GM12878 (cell line): ENCODE data around the gene SMOC2. TPM values are rescaled to one million over a fixed set of nuclear protein-coding genes. Genes with fewer than 3 reads are reported as not detected.

Experiments
- ATAC-seq: fragments of 200-7000 bp; cut with Tn5 transposase; 3 replicates; pipeline ENCODE4 v1.9.1; 2020; ENCODE audit warnings: mild to moderate bottlenecking, moderate library complexity
- BruUV-seq: library from RNA; stranded (reverse); fragments of 400-500 nt; replicated peaks from 2 replicates; lab custom pipeline; 2021; lab: Mats Ljungman, UMichigan
- CTCF ChIA-PET: fragments of 300-600 bp; sonication (Branson Sonifier 250); formaldehyde crosslinking; extraction: SDS; loops from one replicate; lab custom pipeline; 2021; ENCODE audit warnings: inconsistent platforms; lab: Yijun Ruan, JAX
- POLR2A ChIA-PET: fragments of 350-600 bp; formaldehyde crosslinking; extraction: SDS; loops from one replicate; lab custom pipeline; 2021; ENCODE audit warnings: inconsistent platforms; lab: Charles Lee
- RAD21 ChIA-PET: fragments of 300-600 bp; sonication (Branson Sonifier 250); formaldehyde crosslinking; loops from one replicate; lab custom pipeline; 2023; ENCODE audit warnings: antibody characterized with exemption; ENCODE audit not compliant: unreplicated experiment; lab: Charles Lee
- SMC1A ChIA-PET: fragments of 300-600 bp; sonication (Branson Sonifier 250); formaldehyde crosslinking; loops from one replicate; lab custom pipeline; 2023; ENCODE audit not compliant: unreplicated experiment, uncharacterized antibody; lab: Charles Lee
- DNase-seq: peaks from one replicate; pipeline ENCODE4 v3.0.0-alpha.2; 2011; ENCODE audit warnings: low read depth, low spot score
- FAIRE-seq: peaks from 3 replicates; lab custom pipeline; 2011; peaks lifted over from hg19 to GRCh38; lab: Jason Lieb, UNC
- H2AFZ ChIP-seq: 2 replicates; pipeline ENCODE4 v1.6.0; 2011; ENCODE audit warnings: low read depth, low read length, control low read depth; ENCODE audit not compliant: control insufficient read depth
- H3K27ac ChIP-seq: 2 replicates; pipeline ENCODE4 v1.5.1; 2011; ENCODE audit warnings: control low read depth; ENCODE audit not compliant: control insufficient read depth, insufficient read depth
- H3K27me3 ChIP-seq, 2 experiments: replicated peaks in 1 of 2; 2 replicates each; pipeline versions ENCODE4 v1.6.0 to v1.6.1; 2011; ENCODE audit warnings: low read length in 1 of 2; ENCODE audit not compliant: control insufficient read depth in 2 of 2, insufficient read depth in 2 of 2
- H3K36me3 ChIP-seq, 2 experiments: 2 replicates each; pipeline ENCODE4 v1.5.1; 2011; ENCODE audit warnings: low read length in 1 of 2; ENCODE audit not compliant: control insufficient read depth in 2 of 2, insufficient read depth in 2 of 2
- H3K4me1 ChIP-seq: 2 replicates; pipeline ENCODE4 v1.6.1; 2011; ENCODE audit warnings: mild to moderate bottlenecking, low read length, moderate library complexity, mixed read lengths; ENCODE audit not compliant: control insufficient read depth, insufficient read depth
- H3K4me2 ChIP-seq: 2 replicates; pipeline ENCODE4 v1.6.0; 2011; ENCODE audit warnings: control low read depth; ENCODE audit not compliant: control insufficient read depth, insufficient read depth
- H3K4me3 ChIP-seq: fragments of 200-600 bp; sonication (generic); 2 replicates; pipeline ENCODE4 v1.5.1; 2016
- H3K79me2 ChIP-seq: 2 replicates; pipeline ENCODE4 v1.6.0; 2011; ENCODE audit warnings: low read length; ENCODE audit not compliant: control insufficient read depth, insufficient read depth
- H3K9ac ChIP-seq: 2 replicates; pipeline ENCODE4 v1.8.0; 2011; ENCODE audit warnings: low read length, control low read depth, mixed read lengths; ENCODE audit not compliant: control insufficient read depth, insufficient read depth
- H3K9me3 ChIP-seq: replicated peaks from 3 replicates; pipeline ENCODE4 v1.5.1; 2011; ENCODE audit warnings: mild to moderate bottlenecking, low read length; ENCODE audit not compliant: control insufficient read depth, insufficient read depth
- H4K20me1 ChIP-seq: 2 replicates; pipeline ENCODE4 v1.6.0; 2011; ENCODE audit not compliant: control insufficient read depth, insufficient read depth
- BACH1 ChIP-seq: fragments of 450-650 bp; IDR thresholded peaks from 2 replicates; pipeline ENCODE4 v1.6.1; 2017; ENCODE audit warnings: mild to moderate bottlenecking, borderline replicate concordance
- BMI1 ChIP-seq: fragments of 450-650 bp; IDR thresholded peaks from 2 replicates; pipeline ENCODE4 v1.6.1; 2016; ENCODE audit warnings: mild to moderate bottlenecking, moderate library complexity, borderline replicate concordance
- CBX5 ChIP-seq: sonication (generic); IDR thresholded peaks from 2 replicates; pipeline ENCODE4 v1.6.1; 2016; ENCODE audit warnings: low read depth, moderate library complexity, mild to moderate bottlenecking, inconsistent platforms
- CTCF ChIP-seq, 3 experiments: IDR thresholded peaks in 2 of 3; conservative IDR thresholded peaks in 1 of 3; 2 replicates each; pipeline ENCODE4 v1.5.1; 2011; ENCODE audit warnings: low read depth in 3 of 3, low read length in 3 of 3, mild to moderate bottlenecking in 3 of 3, control low read depth in 2 of 3, moderate library complexity in 2 of 3, inconsistent platforms in 1 of 3, mixed read lengths in 1 of 3; ENCODE audit not compliant: control insufficient read depth in 2 of 3, insufficient read depth in 1 of 3; ENCODE audit errors: extremely low read depth in 1 of 3
- EGR1 ChIP-seq, 2 experiments: IDR thresholded peaks; 1 replicate in 1 of 2; 2 replicates in 1 of 2; pipeline ENCODE4 v1.6.1; 2011 to 2012; ENCODE audit warnings: low read depth in 2 of 2, low read length in 2 of 2, borderline replicate concordance in 1 of 2, mild to moderate bottlenecking in 1 of 2, moderate library complexity in 1 of 2
- HSF1 ChIP-seq: fragments of 150-350 bp; IDR thresholded peaks from 2 replicates; pipeline ENCODE4 v1.6.1; 2014; ENCODE audit warnings: mild to moderate bottlenecking, low read depth, low read length
- MXI1 ChIP-seq: fragments of 150-350 bp; IDR thresholded peaks from 2 replicates; pipeline ENCODE4 v1.6.1; 2011; ENCODE audit warnings: low read depth, mild to moderate bottlenecking, inconsistent platforms, low read length, improper control_type of control experiment
- SMAD1 ChIP-seq: fragments of 450-650 bp; IDR thresholded peaks from 2 replicates; pipeline ENCODE4 v1.6.1; 2018; ENCODE audit warnings: mild to moderate bottlenecking, low read depth; ENCODE audit not compliant: partially characterized antibody
- STAT1 ChIP-seq: fragments of 450-650 bp; conservative IDR thresholded peaks from 2 replicates; pipeline ENCODE4 v1.6.1; 2014; ENCODE audit warnings: antibody characterized with exemption, mild to moderate bottlenecking
- STAT3 ChIP-seq: IDR thresholded peaks from 2 replicates; pipeline ENCODE4 v1.6.1; 2011; ENCODE audit warnings: low read depth, low read length, improper control_type of control experiment
- TCF7 ChIP-seq: IDR thresholded peaks from 2 replicates; pipeline ENCODE4 v1.6.1; 2014; ENCODE audit warnings: antibody characterized with exemption, borderline replicate concordance
- WGBS: methylation state at CpG from one replicate; pipeline ENCODE4 v1.1.6; 2016; ENCODE audit warnings: low lambda C conversion rate; ENCODE audit not compliant: insufficient replicate concordance, insufficient coverage; ENCODE audit errors: missing lambda C conversion rate; 5-methylcytosine and 5-hydroxymethylcytosine counted together
- in situ Hi-C: fragments of 300-500 bp; cut with MboI; formaldehyde crosslinking; loops from 9 replicates; pipeline ENCODE4 v1.14.3; 2018; ENCODE audit warnings: mixed read lengths
- intact Hi-C: fragments of 100-400 bp; cut with micrococcal nuclease; formaldehyde crosslinking; loops from one replicate; pipeline ENCODE4 v1.14.2; 2022; ENCODE audit not compliant: unreplicated experiment
- polyA plus RNA-seq, 11 experiments: library from polyadenylated mRNA; depleted of rRNA in 4 of 11; unstranded in 6 of 11; stranded (reverse) in 5 of 11; fragments of >200 nt; fragmentation: Nextera tagmentation in 4 of 11; fragmentation: Illumina TruSeq in 1 of 11; extraction: Ambion mirVana in 4 of 11; extraction: Trizol in 1 of 11; gene quantifications; 1 replicate in 1 of 11; 2 replicates in 10 of 11; pipeline versions ENCODE4 v1.2.1 to v1.2.3, GENCODE V29; 2011 to 2016; ENCODE audit warnings: inconsistent platforms in 2 of 11, missing spikeins in 2 of 11, low read depth in 1 of 11
- total RNA-seq, 4 experiments: library from RNA; depleted of rRNA in 3 of 4; stranded (reverse); fragments of >200 nt in 3 of 4; fragmentation: Illumina TruSeq in 1 of 4; extraction: Trizol in 1 of 4; gene quantifications; 2 replicates each; pipeline versions ENCODE4 v1.2.1 to v1.2.3, GENCODE V29; 2013 to 2021
- TF ChIP-seq, protein P1 (sequence below): IDR thresholded peaks from 2 replicates; pipeline ENCODE4 v1.6.1; 2012; ENCODE audit warnings: low read depth, low read length, improper control_type of control experiment

Gene SMOC2
- total and polyA plus RNA-seq, 10 of the 15 experiments (the other 5 are each of a cell fraction or from before 2014, with no cell fraction given): 0.10 to 0.12 TPM; not detected in 8

- H4K20me1 ChIP-seq: no peaks in the 10 kb centered on the region
- intact Hi-C loops: no loop called here
- ChIA-PET CTCF (no interaction called here), RAD21 (no interaction called here), POLR2A (no interaction called here), SMC1A (no interaction called here)
- H3K27ac ChIP-seq: no peak overlapping the region
- H3K9me3 ChIP-seq: no peaks in the 10 kb centered on the region
- in situ Hi-C loops: no loop called here
- DNase-seq: no peak
- H3K27me3 ChIP-seq: no peaks in the 10 kb centered on the region
- no peak for ATAC-seq
- no peak for FAIRE-seq
- no peaks in the 10 kb centered on the region for H3K79me2 ChIP-seq
- H3K4me2 ChIP-seq: no peak overlapping the region
- no TSS peak for BruUV-seq
- no peaks in the 10 kb centered on the region for H3K36me3 ChIP-seq
- H3K4me3 ChIP-seq: no peak overlapping the region
- H3K9ac ChIP-seq: no peak overlapping the region
- 57% methylated on average over 5 of the region's 5 CpGs for WGBS
- no peak for TF ChIP-seq HSF1
- H3K4me1 ChIP-seq: no peaks in the 10 kb centered on the region
- no peak overlapping the region for H2AFZ ChIP-seq
Measured at GRCh38 chr6:168678588-168678987, 237.6 kb downstream of the SMOC2 start.

GRCh38 chr6:168681748-168682147 is 240.8 kb downstream of the SMOC2 start:
- ChIA-PET CTCF (no interaction called here), RAD21 (no interaction called here), SMC1A (no interaction called here), POLR2A (no interaction called here)
- H3K79me2 ChIP-seq: no peaks in the 10 kb centered on the region
- 3% methylated on average over 5 of the region's 5 CpGs for WGBS
- no peaks in the 10 kb centered on the region for H3K9me3 ChIP-seq
- FAIRE-seq (no peak), ATAC-seq (no peak), DNase-seq (no peak)
- H3K4me2 ChIP-seq: no peak overlapping the region
- no peak overlapping the region for H3K4me3 ChIP-seq
- no peaks in the 10 kb centered on the region for H3K27me3 ChIP-seq
- no peak overlapping the region for H2AFZ ChIP-seq
- no peaks in the 10 kb centered on the region for H3K4me1 ChIP-seq
- H3K9ac ChIP-seq: no peak overlapping the region
- intact Hi-C loops (no loop called here), in situ Hi-C loops (no loop called here)
- H3K27ac ChIP-seq: no peak overlapping the region
- H3K36me3 ChIP-seq: no peaks in the 10 kb centered on the region
- no TSS peak for BruUV-seq
- no peaks in the 10 kb centered on the region for H4K20me1 ChIP-seq
- TF ChIP-seq CTCF (IDR thresholded peaks at IDR 0.05 in 2 of 3, conservative IDR thresholded peaks at IDR 0.05 in 1 of 3; ENCODE audit: control insufficient read depth in 2 of 3, extremely low read depth in 1 of 3, insufficient read depth in 1 of 3, low read depth in 3 of 3, low read length in 3 of 3): no peak
- TF ChIP-seq CBX5: no peak
- TF ChIP-seq SMAD1: no peak
- no peak for TF ChIP-seq STAT3
- TF ChIP-seq TCF7: no peak
- TF ChIP-seq BMI1: no peak
- TF ChIP-seq, protein P1, sequence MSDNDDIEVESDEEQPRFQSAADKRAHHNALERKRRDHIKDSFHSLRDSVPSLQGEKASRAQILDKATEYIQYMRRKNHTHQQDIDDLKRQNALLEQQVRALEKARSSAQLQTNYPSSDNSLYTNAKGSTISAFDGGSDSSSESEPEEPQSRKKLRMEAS: no peak
- no peak for TF ChIP-seq STAT1
- no peak for TF ChIP-seq MXI1
- TF ChIP-seq BACH1: no peak
- no peak for TF ChIP-seq EGR1 (IDR thresholded peaks at IDR 0.05; ENCODE audit: borderline replicate concordance in 1 of 2, low read depth in 2 of 2, low read length in 2 of 2)
